HepG2 (cell line): ENCODE results near the gene CTNNA2. TPM values are rescaled to one million over a fixed set of nuclear protein-coding genes. Genes with fewer than 3 reads are reported as not detected.

Experiments
- ATAC-seq: fragments of 200-7000 bp; cut with Tn5 transposase; 3 replicates; pipeline ENCODE4 v1.9.1; 2020; ENCODE audit warnings: mild to moderate bottlenecking, moderate library complexity
- BruUV-seq: library from RNA; stranded (reverse); fragments of 400-500 nt; replicated peaks from 2 replicates; lab custom pipeline; 2021; lab: Mats Ljungman, UMichigan
- CTCF ChIA-PET: fragments of 300-600 bp; formaldehyde crosslinking; extraction: SDS; loops from one replicate; lab custom pipeline; 2021; ENCODE audit warnings: low total read pairs, inconsistent platforms, low intra/inter-chr PET ratio; lab: Yijun Ruan, JAX
- POLR2A ChIA-PET: fragments of 350-600 bp; sonication (Branson Sonifier 250); formaldehyde crosslinking; loops from one replicate; lab custom pipeline; 2020; ENCODE audit warnings: antibody characterized with exemption, inconsistent platforms; lab: Yijun Ruan, JAX
- DNase-seq: peaks from one replicate; pipeline ENCODE4 v3.0.0-alpha.2; 2015; ENCODE audit warnings: low spot score
- FAIRE-seq: peaks from 3 replicates; lab custom pipeline; 2011; peaks lifted over from hg19 to GRCh38; lab: Jason Lieb, UNC
- H2AFZ ChIP-seq: one replicate; pipeline ENCODE4 v1.6.1; 2011; ENCODE audit warnings: low read length, inconsistent platforms
- H3K27ac ChIP-seq: fragments of 300-600 bp; 3 replicates; pipeline ENCODE4 v1.8.0; 2011; ENCODE audit warnings: mixed run types, mild to moderate bottlenecking, mixed read lengths, low read length, inconsistent platforms; ENCODE audit not compliant: insufficient read depth; ENCODE audit errors: extremely low read length
- H3K27me3 ChIP-seq, 2 experiments: fragments of 200-600 bp in 1 of 2; 2 replicates in 1 of 2; 3 replicates in 1 of 2; pipeline versions ENCODE4 v1.6.0 to v1.8.0; 2011; ENCODE audit warnings: low read length in 2 of 2, mild to moderate bottlenecking in 2 of 2, moderate library complexity in 2 of 2, inconsistent platforms in 1 of 2; ENCODE audit not compliant: insufficient read depth in 2 of 2, control insufficient read depth in 1 of 2
- H3K36me3 ChIP-seq, 2 experiments: fragments of 200-600 bp in 1 of 2; replicated peaks in 1 of 2; 2 replicates in 1 of 2; 3 replicates in 1 of 2; pipeline versions ENCODE4 v1.5.1 to v1.8.0; 2011; ENCODE audit warnings: low read length in 2 of 2, inconsistent platforms in 1 of 2; ENCODE audit not compliant: insufficient read depth in 2 of 2, control insufficient read depth in 1 of 2
- H3K4me1 ChIP-seq: 2 replicates; pipeline ENCODE4 v1.5.1; 2012; ENCODE audit warnings: low read length, inconsistent platforms; ENCODE audit not compliant: insufficient read depth
- H3K4me2 ChIP-seq: 2 replicates; pipeline ENCODE4 v1.6.0; 2011; ENCODE audit warnings: low read depth, low read length, inconsistent platforms
- H3K4me3 ChIP-seq, 3 experiments: fragments of 200-600 bp in 1 of 3; sonication (generic), shearing (Covaris generic) in 1 of 3; replicated peaks in 1 of 3; 2 replicates each; pipeline ENCODE4 v1.5.1; 2011 to 2016; ENCODE audit warnings: low read length in 3 of 3, inconsistent platforms in 2 of 3, low read depth in 2 of 3, mild to moderate bottlenecking in 2 of 3, control low read depth in 1 of 3, mixed read lengths in 1 of 3; ENCODE audit not compliant: insufficient read depth in 1 of 3
- H3K79me2 ChIP-seq: one replicate; pipeline ENCODE4 v1.6.1; 2011; ENCODE audit warnings: low read length, inconsistent platforms; ENCODE audit not compliant: insufficient read depth
- H3K9ac ChIP-seq: 2 replicates; pipeline ENCODE4 v1.6.0; 2011; ENCODE audit warnings: mild to moderate bottlenecking, low read depth, low read length, inconsistent platforms; ENCODE audit not compliant: insufficient read depth
- H3K9me3 ChIP-seq: 2 replicates; pipeline ENCODE4 v1.5.1; 2012; ENCODE audit warnings: mild to moderate bottlenecking, low read length
- H4K20me1 ChIP-seq: 2 replicates; pipeline ENCODE4 v1.6.0; 2011; ENCODE audit warnings: inconsistent platforms, mild to moderate bottlenecking, low read length, moderate library complexity; ENCODE audit not compliant: insufficient read depth
- ARNT ChIP-seq: fragments of 450-650 bp; IDR thresholded peaks from 2 replicates; pipeline ENCODE4 v1.6.1; 2017
- HMG20B ChIP-seq: conservative IDR thresholded peaks from 2 replicates; pipeline ENCODE4 v1.6.1; 2016; ENCODE audit warnings: missing genetic modification reagents, missing compliant biosample characterization
- KAT8 ChIP-seq: IDR thresholded peaks from 2 replicates; pipeline ENCODE4 v1.6.1; 2016; ENCODE audit warnings: missing genetic modification reagents, missing compliant biosample characterization
- PCBP2 ChIP-seq: fragments of 200-400 bp; formaldehyde crosslinking; optimal IDR thresholded peaks from 2 replicates; pipeline ENCODE3; 2018; ENCODE audit warnings: low read length, low read depth; ENCODE audit not compliant: poor library complexity, severe bottlenecking
- RBM39 ChIP-seq: fragments of 200-400 bp; formaldehyde crosslinking; IDR thresholded peaks from one replicate; pipeline ENCODE4 v1.6.1; 2018; ENCODE audit warnings: antibody characterized with exemption, mild to moderate bottlenecking, low read depth, low read length; ENCODE audit not compliant: poor library complexity, severe bottlenecking
- ZFP90 ChIP-seq: sonication (generic); formaldehyde crosslinking; IDR thresholded peaks from 2 replicates; pipeline ENCODE4 v1.8.0; 2022; ENCODE audit warnings: missing genetic modification reagents, mild to moderate bottlenecking, inconsistent platforms, borderline replicate concordance
- ZNF354B ChIP-seq: sonication (generic); formaldehyde crosslinking; IDR thresholded peaks from 2 replicates; pipeline ENCODE4 v1.8.0; 2022; ENCODE audit warnings: mild to moderate bottlenecking, missing genetic modification reagents
- ZNF546 ChIP-seq: sonication (generic); formaldehyde crosslinking; conservative IDR thresholded peaks from 2 replicates; pipeline ENCODE4 v1.8.1; 2023; ENCODE audit warnings: mild to moderate bottlenecking, missing genetic modification reagents
- ZNF549 ChIP-seq: sonication (generic); formaldehyde crosslinking; IDR thresholded peaks from 2 replicates; pipeline ENCODE4 v1.5.0; 2020; ENCODE audit warnings: missing genetic modification reagents
- ZNF780A ChIP-seq: sonication (generic); formaldehyde crosslinking; IDR thresholded peaks from 2 replicates; pipeline ENCODE4 v1.8.0; 2022; ENCODE audit warnings: mild to moderate bottlenecking, missing genetic modification reagents, moderate library complexity
- ZNF788 ChIP-seq: sonication (generic); formaldehyde crosslinking; IDR thresholded peaks from 2 replicates; pipeline ENCODE4 v1.5.0; 2020; ENCODE audit warnings: mild to moderate bottlenecking, missing genetic modification reagents, borderline replicate concordance
- WGBS: methylation state at CpG from one replicate; pipeline ENCODE4 v1.1.6; 2017; ENCODE audit warnings: low lambda C conversion rate; 5-methylcytosine and 5-hydroxymethylcytosine counted together
- in situ Hi-C: cut with HindIII; loops from 2 replicates; pipeline ENCODE4 v1.10.0; 2017; ENCODE audit warnings: low pct_unique_long_range_greater_than_20kb; ENCODE audit not compliant: extremely low pct_ligation_motif_present
- intact Hi-C: fragments of 100-400 bp; cut with micrococcal nuclease; formaldehyde crosslinking; loops from one replicate; pipeline ENCODE4 v1.10.0; 2022; ENCODE audit not compliant: unreplicated experiment
- polyA plus RNA-seq, 8 experiments: library from polyadenylated mRNA; depleted of rRNA in 3 of 8; stranded (reverse) in 7 of 8; unstranded in 1 of 8; fragments of >200 nt; fragmentation: Illumina TruSeq in 4 of 8; extraction: Trizol in 4 of 8; gene quantifications; 2 replicates each; pipeline versions ENCODE4 v1.2.1 to v1.2.3, GENCODE V29; 2011 to 2016; ENCODE audit warnings: low read depth in 4 of 8, missing spikeins in 1 of 8, mixed read lengths in 1 of 8; ENCODE audit not compliant: insufficient read depth in 1 of 8
- total RNA-seq, 5 experiments: library from RNA; depleted of rRNA; stranded (reverse); fragments of >200 nt; fragmentation: Illumina TruSeq; extraction: Trizol; gene quantifications; 2 replicates each; pipeline ENCODE4 v1.2.3, GENCODE V29; 2016; ENCODE audit warnings: low read depth in 1 of 5
- TF ChIP-seq, protein P1 (sequence below): sonication (generic); formaldehyde crosslinking; IDR thresholded peaks from 2 replicates; pipeline ENCODE4 v1.8.0; 2022; ENCODE audit warnings: mild to moderate bottlenecking, missing genetic modification reagents; ENCODE audit not compliant: insufficient replicate concordance
- TF ChIP-seq, protein P2 (sequence below): sonication (generic); formaldehyde crosslinking; IDR thresholded peaks from 2 replicates; pipeline ENCODE4 v1.4.0; 2020; ENCODE audit warnings: mild to moderate bottlenecking, missing genetic modification reagents
- TF ChIP-seq, protein P3 (sequence below): sonication (generic); formaldehyde crosslinking; IDR thresholded peaks from 2 replicates; pipeline ENCODE4 v1.5.0; 2020; ENCODE audit warnings: mild to moderate bottlenecking, missing genetic modification reagents
- TF ChIP-seq, protein P4 (sequence below): sonication (generic); formaldehyde crosslinking; IDR thresholded peaks from 2 replicates; pipeline ENCODE4 v1.4.0; 2020; ENCODE audit warnings: missing genetic modification reagents

Gene CTNNA2
- total and polyA plus RNA-seq, 2 of the 13 experiments (the other 11 are each of a cell fraction or from before 2014, with no cell fraction given), result not detected

DNA sequence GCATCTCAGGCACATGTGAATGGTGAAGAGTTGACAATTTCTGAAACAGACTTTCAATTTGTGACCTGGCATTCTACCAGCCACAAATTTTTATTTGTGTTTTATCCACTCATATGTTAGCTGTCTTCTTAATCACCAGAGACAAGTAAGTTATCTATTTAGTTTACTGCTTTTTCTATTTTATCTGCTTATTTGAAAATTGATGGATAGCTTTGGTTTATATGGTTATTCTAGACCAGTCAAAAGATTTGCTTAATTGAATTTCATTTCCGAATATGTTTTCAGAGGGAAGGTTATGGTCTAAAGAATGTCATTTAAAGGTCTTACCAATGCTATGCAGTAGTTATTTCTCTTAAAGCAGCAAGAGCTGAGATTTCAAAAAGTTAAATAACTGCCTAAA, 835.2 kb downstream of the CTNNA2 start:
- Histone ChIP-seq H3K9ac (no peak overlapping the region), H3K27me3 (no peaks in the 10 kb centered on the region), H4K20me1 (no peaks in the 10 kb centered on the region), H3K27ac (no peak overlapping the region), H3K36me3 (no peaks in the 10 kb centered on the region), H3K9me3 (peaks cover 15% of the 10 kb centered on the region), H2AFZ (no peak overlapping the region), H3K4me1 (no peaks in the 10 kb centered on the region), H3K79me2 (no peaks in the 10 kb centered on the region), H3K4me3 (no peak overlapping the region), H3K4me2 (no peak overlapping the region)
- in situ Hi-C loops, result no loop called here
- POLR2A ChIA-PET, result no interaction called here
- CTCF ChIA-PET, result no interaction called here
- no peak for ATAC-seq
- no TSS peak for BruUV-seq
- FAIRE-seq, result no peak
- DNase-seq, result no peak
- intact Hi-C loops, result no loop called here
- WGBS, result 52% methylated on average over 1 of the region's 1 CpG
- TF ChIP-seq PCBP2 (no peak), ZNF780A (CRISPR knock-in tag) (no peak), KAT8 (CRISPR knock-in tag) (no peak), ZNF354B (CRISPR knock-in tag) (no peak), ZNF788 (CRISPR knock-in tag) (no peak), HMG20B (CRISPR knock-in tag) (no peak), ZFP90 (CRISPR knock-in tag) (no peak), ZNF549 (no peak), ARNT (no peak), RBM39 (no peak), ZNF546 (CRISPR knock-in tag) (no peak)
- TF ChIP-seq, protein P1, sequence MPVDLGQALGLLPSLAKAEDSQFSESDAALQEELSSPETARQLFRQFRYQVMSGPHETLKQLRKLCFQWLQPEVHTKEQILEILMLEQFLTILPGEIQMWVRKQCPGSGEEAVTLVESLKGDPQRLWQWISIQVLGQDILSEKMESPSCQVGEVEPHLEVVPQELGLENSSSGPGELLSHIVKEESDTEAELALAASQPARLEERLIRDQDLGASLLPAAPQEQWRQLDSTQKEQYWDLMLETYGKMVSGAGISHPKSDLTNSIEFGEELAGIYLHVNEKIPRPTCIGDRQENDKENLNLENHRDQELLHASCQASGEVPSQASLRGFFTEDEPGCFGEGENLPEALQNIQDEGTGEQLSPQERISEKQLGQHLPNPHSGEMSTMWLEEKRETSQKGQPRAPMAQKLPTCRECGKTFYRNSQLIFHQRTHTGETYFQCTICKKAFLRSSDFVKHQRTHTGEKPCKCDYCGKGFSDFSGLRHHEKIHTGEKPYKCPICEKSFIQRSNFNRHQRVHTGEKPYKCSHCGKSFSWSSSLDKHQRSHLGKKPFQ (CRISPR knock-in tag), result no peak
- TF ChIP-seq, protein P2, sequence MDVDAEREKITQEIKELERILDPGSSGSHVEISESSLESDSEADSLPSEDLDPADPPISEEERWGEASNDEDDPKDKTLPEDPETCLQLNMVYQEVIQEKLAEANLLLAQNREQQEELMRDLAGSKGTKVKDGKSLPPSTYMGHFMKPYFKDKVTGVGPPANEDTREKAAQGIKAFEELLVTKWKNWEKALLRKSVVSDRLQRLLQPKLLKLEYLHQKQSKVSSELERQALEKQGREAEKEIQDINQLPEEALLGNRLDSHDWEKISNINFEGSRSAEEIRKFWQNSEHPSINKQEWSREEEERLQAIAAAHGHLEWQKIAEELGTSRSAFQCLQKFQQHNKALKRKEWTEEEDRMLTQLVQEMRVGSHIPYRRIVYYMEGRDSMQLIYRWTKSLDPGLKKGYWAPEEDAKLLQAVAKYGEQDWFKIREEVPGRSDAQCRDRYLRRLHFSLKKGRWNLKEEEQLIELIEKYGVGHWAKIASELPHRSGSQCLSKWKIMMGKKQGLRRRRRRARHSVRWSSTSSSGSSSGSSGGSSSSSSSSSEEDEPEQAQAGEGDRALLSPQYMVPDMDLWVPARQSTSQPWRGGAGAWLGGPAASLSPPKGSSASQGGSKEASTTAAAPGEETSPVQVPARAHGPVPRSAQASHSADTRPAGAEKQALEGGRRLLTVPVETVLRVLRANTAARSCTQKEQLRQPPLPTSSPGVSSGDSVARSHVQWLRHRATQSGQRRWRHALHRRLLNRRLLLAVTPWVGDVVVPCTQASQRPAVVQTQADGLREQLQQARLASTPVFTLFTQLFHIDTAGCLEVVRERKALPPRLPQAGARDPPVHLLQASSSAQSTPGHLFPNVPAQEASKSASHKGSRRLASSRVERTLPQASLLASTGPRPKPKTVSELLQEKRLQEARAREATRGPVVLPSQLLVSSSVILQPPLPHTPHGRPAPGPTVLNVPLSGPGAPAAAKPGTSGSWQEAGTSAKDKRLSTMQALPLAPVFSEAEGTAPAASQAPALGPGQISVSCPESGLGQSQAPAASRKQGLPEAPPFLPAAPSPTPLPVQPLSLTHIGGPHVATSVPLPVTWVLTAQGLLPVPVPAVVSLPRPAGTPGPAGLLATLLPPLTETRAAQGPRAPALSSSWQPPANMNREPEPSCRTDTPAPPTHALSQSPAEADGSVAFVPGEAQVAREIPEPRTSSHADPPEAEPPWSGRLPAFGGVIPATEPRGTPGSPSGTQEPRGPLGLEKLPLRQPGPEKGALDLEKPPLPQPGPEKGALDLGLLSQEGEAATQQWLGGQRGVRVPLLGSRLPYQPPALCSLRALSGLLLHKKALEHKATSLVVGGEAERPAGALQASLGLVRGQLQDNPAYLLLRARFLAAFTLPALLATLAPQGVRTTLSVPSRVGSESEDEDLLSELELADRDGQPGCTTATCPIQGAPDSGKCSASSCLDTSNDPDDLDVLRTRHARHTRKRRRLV (CRISPR knock-in tag), result no peak
- TF ChIP-seq, protein P3, sequence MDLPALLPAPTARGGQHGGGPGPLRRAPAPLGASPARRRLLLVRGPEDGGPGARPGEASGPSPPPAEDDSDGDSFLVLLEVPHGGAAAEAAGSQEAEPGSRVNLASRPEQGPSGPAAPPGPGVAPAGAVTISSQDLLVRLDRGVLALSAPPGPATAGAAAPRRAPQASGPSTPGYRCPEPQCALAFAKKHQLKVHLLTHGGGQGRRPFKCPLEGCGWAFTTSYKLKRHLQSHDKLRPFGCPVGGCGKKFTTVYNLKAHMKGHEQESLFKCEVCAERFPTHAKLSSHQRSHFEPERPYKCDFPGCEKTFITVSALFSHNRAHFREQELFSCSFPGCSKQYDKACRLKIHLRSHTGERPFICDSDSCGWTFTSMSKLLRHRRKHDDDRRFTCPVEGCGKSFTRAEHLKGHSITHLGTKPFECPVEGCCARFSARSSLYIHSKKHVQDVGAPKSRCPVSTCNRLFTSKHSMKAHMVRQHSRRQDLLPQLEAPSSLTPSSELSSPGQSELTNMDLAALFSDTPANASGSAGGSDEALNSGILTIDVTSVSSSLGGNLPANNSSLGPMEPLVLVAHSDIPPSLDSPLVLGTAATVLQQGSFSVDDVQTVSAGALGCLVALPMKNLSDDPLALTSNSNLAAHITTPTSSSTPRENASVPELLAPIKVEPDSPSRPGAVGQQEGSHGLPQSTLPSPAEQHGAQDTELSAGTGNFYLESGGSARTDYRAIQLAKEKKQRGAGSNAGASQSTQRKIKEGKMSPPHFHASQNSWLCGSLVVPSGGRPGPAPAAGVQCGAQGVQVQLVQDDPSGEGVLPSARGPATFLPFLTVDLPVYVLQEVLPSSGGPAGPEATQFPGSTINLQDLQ (CRISPR knock-in tag), result no peak
- TF ChIP-seq, protein P4, sequence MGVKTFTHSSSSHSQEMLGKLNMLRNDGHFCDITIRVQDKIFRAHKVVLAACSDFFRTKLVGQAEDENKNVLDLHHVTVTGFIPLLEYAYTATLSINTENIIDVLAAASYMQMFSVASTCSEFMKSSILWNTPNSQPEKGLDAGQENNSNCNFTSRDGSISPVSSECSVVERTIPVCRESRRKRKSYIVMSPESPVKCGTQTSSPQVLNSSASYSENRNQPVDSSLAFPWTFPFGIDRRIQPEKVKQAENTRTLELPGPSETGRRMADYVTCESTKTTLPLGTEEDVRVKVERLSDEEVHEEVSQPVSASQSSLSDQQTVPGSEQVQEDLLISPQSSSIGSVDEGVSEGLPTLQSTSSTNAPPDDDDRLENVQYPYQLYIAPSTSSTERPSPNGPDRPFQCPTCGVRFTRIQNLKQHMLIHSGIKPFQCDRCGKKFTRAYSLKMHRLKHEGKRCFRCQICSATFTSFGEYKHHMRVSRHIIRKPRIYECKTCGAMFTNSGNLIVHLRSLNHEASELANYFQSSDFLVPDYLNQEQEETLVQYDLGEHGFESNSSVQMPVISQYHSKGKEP (CRISPR knock-in tag), result no peak
